CD4-positive, alpha-beta T cell (primary cell): Measurements from ENCODE around the gene TRAPPC2. TPM values are rescaled to one million over a fixed set of nuclear protein-coding genes. Genes with fewer than 3 reads are reported as not detected.

Experiments
- ATAC-seq: fragments of 200-7000 bp; cut with Tn5 transposase; one replicate; pipeline ENCODE4 v1.10.0; 2022; ENCODE audit warnings: mild to moderate bottlenecking; ENCODE audit not compliant: poor library complexity
- CTCF ChIA-PET: fragments of 350-600 bp; sonication (Branson Sonifier 250); formaldehyde crosslinking; loops from one replicate; lab custom pipeline; 2021; ENCODE audit warnings: antibody characterized with exemption, inconsistent platforms; lab: Charles Lee
- POLR2A ChIA-PET: fragments of 350-600 bp; sonication (Branson Sonifier 250); formaldehyde crosslinking; loops from one replicate; lab custom pipeline; 2021; ENCODE audit warnings: antibody characterized with exemption, inconsistent platforms; lab: Charles Lee
- DNase-seq, 14 experiments: peaks; one replicate each; pipeline ENCODE4 v3.0.0-alpha.2; 2013 to 2020; ENCODE audit warnings: mixed read lengths in 2 of 14
- H3K27ac ChIP-seq, 2 donors: one replicate each; pipeline versions ENCODE4 v1.5.1 to v1.7.0; 2013; ENCODE audit warnings: low read length in 2 of 2, low read depth in 1 of 2, mild to moderate bottlenecking in 1 of 2
- H3K27me3 ChIP-seq, 2 experiments: 1 replicate in 1 of 2; 2 replicates in 1 of 2; pipeline versions ENCODE4 v1.6.1 to v1.7.0; 2013; ENCODE audit warnings: low read length in 2 of 2, control low read depth in 1 of 2, mild to moderate bottlenecking in 1 of 2, moderate library complexity in 1 of 2; ENCODE audit not compliant: insufficient read depth in 2 of 2, control insufficient read depth in 1 of 2
- H3K36me3 ChIP-seq: one replicate; pipeline ENCODE4 v1.6.1; 2013; ENCODE audit warnings: low read length, control low read depth; ENCODE audit not compliant: insufficient read depth
- H3K4me1 ChIP-seq: one replicate; pipeline ENCODE4 v1.6.1; 2013; ENCODE audit warnings: low read length, control low read depth; ENCODE audit not compliant: insufficient read depth
- H3K4me3 ChIP-seq: one replicate; pipeline ENCODE4 v1.5.1; 2013; ENCODE audit warnings: mild to moderate bottlenecking, low read length, moderate library complexity
- H3K9me3 ChIP-seq, 2 experiments: 1 replicate in 1 of 2; 2 replicates in 1 of 2; pipeline versions ENCODE4 v1.6.1 to v1.7.0; 2013; ENCODE audit warnings: low read length in 2 of 2, mild to moderate bottlenecking in 2 of 2, control low read depth in 1 of 2, moderate library complexity in 1 of 2; ENCODE audit not compliant: control insufficient read depth in 1 of 2, insufficient read depth in 1 of 2
- H3K27ac Mint-ChIP-seq: one replicate; pipeline ENCODE4 v1.8.0; 2020; ENCODE audit warnings: mixed read lengths
- H3K27me3 Mint-ChIP-seq: one replicate; pipeline ENCODE4 v1.8.0; 2021; ENCODE audit warnings: mixed read lengths
- H3K36me3 Mint-ChIP-seq: one replicate; pipeline ENCODE4 v1.8.0; 2021; ENCODE audit warnings: low read depth, mixed read lengths
- H3K4me1 Mint-ChIP-seq: one replicate; pipeline ENCODE4 v1.8.0; 2021; ENCODE audit warnings: low read depth, mixed read lengths
- H3K4me3 Mint-ChIP-seq: one replicate; pipeline ENCODE4 v1.8.0; 2020; ENCODE audit warnings: mild to moderate bottlenecking, mixed read lengths
- H3K9me3 Mint-ChIP-seq: one replicate; pipeline ENCODE4 v1.8.0; 2020; ENCODE audit warnings: mixed read lengths
- intact Hi-C, 2 experiments: fragments of 100-400 bp; cut with DNase I in 1 of 2; cut with micrococcal nuclease in 1 of 2; formaldehyde crosslinking; loops; one replicate each; pipeline versions ENCODE4 v1.15.1 to v1.9.0; 2023 to 2025; cut with DNase I, micrococcal nuclease
- total RNA-seq, 174 experiments: library from RNA in 2 of 174; stranded (reverse) in 2 of 174; gene quantifications; one replicate each; pipeline ENCODE4 v1.2.3 and lab custom pipeline; 2021 to 2026
- TF ChIP-seq, protein P1 (sequence below): fragments of 200-600 bp; IDR thresholded peaks from one replicate; pipeline ENCODE4 v1.8.0; 2022; ENCODE audit warnings: antibody characterized with exemption, mild to moderate bottlenecking

TRAPPC2 gene
- total RNA-seq, 2 experiments from 2014 or later = 21.4 to 22.3 TPM

DNA sequence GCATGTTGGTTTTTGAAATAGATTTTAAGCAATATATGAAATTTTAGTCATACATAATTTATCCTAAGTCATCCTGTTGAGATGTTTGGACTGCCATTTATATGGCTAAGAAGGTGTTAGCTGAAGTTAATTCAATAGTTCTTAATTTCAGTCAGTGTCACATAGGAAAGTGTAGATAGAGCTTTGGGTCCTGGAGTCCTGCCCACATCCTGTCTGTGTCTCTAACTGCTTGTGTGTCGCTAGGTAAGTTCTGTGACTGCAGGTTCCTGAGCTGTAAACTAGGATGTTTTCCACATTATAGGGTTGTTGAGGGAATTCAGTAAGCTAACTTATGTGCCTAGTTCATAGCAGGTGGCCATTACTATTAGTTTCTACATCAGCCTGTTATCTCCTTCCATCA lies 20.8 kb upstream of the TRAPPC2 start:
- intact Hi-C loops = loop anchor here (5.0 to 10.0 kb wide), 2 partner anchors 248 to 1570 kb away; no protein-coding TSS in a partner anchor
- DNase-seq (peak in 4 of 14 experiments; percentile 21 to 56 (median 27)), ATAC-seq (peak; percentile 87)
- TF ChIP-seq, protein P1, sequence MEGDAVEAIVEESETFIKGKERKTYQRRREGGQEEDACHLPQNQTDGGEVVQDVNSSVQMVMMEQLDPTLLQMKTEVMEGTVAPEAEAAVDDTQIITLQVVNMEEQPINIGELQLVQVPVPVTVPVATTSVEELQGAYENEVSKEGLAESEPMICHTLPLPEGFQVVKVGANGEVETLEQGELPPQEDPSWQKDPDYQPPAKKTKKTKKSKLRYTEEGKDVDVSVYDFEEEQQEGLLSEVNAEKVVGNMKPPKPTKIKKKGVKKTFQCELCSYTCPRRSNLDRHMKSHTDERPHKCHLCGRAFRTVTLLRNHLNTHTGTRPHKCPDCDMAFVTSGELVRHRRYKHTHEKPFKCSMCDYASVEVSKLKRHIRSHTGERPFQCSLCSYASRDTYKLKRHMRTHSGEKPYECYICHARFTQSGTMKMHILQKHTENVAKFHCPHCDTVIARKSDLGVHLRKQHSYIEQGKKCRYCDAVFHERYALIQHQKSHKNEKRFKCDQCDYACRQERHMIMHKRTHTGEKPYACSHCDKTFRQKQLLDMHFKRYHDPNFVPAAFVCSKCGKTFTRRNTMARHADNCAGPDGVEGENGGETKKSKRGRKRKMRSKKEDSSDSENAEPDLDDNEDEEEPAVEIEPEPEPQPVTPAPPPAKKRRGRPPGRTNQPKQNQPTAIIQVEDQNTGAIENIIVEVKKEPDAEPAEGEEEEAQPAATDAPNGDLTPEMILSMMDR = no peak
- H3K27me3 Mint-ChIP-seq = no peaks in the 10 kb centered on the region
- ChIA-PET POLR2A (interaction anchor here (0.7 to 1.4 kb wide), 4 partner anchors 20 to 267 kb away, joined by 3 to 10 read pairs (median 4); partner anchors contain the start of genes OFD1, RAB9A and TRAPPC2), CTCF (interaction anchor here (1.2 kb wide), 1 partner anchor 276 kb away, joined by 3 read pairs; no protein-coding TSS in a partner anchor)
- H3K27ac Mint-ChIP-seq = peak overlapping the region; percentile 63
- H3K4me3 Mint-ChIP-seq = no peak overlapping the region
- H3K4me3 ChIP-seq = no peak overlapping the region
- H3K36me3 Mint-ChIP-seq = peaks cover 75% of the 10 kb centered on the region
- peaks cover 63% of the 10 kb centered on the region for H3K36me3 ChIP-seq
- H3K9me3 ChIP-seq = no peaks in the 10 kb centered on the region
- peaks cover 3% of the 10 kb centered on the region for H3K4me1 ChIP-seq
- no peak overlapping the region for H3K27ac ChIP-seq
- no peaks in the 10 kb centered on the region for H3K27me3 ChIP-seq
- no peaks in the 10 kb centered on the region for H3K9me3 Mint-ChIP-seq
- H3K4me1 Mint-ChIP-seq = peaks cover 20% of the 10 kb centered on the region

DNA sequence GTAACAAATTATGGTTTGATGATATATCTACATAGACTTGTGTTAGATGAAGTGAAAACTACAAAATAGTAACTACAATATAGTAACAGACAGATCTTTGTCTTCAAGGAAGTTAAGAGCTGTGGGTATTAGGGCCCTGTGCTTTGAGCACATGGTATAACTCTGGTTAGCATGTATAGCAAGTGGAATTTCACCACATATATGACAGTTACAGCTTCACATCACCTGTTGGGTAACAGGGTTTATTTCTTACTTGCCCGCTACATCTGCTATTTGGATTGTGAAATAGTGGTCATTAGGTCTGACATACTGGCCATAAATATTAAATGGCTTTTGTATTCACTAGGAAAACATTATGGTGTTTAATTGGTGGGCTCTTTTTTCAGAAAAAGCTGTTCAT lies 20.3 kb upstream of the TRAPPC2 start:
- H3K4me1 ChIP-seq = peaks cover 3% of the 10 kb centered on the region
- no peak for ATAC-seq
- H3K4me3 ChIP-seq = no peak overlapping the region
- H3K9me3 ChIP-seq = no peaks in the 10 kb centered on the region
- Mint-ChIP-seq H3K27ac (peak overlapping the region; percentile 63), H3K4me3 (no peak overlapping the region), H3K9me3 (no peaks in the 10 kb centered on the region), H3K4me1 (peaks cover 24% of the 10 kb centered on the region), H3K36me3 (peaks cover 75% of the 10 kb centered on the region), H3K27me3 (no peaks in the 10 kb centered on the region)
- no peak overlapping the region for H3K27ac ChIP-seq
- TF ChIP-seq, protein P1 = no peak
- H3K27me3 ChIP-seq = no peaks in the 10 kb centered on the region
- intact Hi-C loops = loop anchor here (5.0 to 10.0 kb wide), 2 partner anchors 247 to 1570 kb away; no protein-coding TSS in a partner anchor
- CTCF ChIA-PET = interaction anchor here (1.2 kb wide), 1 partner anchor 277 kb away, joined by 3 read pairs; no protein-coding TSS in a partner anchor
- H3K36me3 ChIP-seq = peaks cover 63% of the 10 kb centered on the region
- DNase-seq = no peak
- POLR2A ChIA-PET = interaction anchor here (0.7 to 1.4 kb wide), 4 partner anchors 20 to 267 kb away, joined by 3 to 10 read pairs (median 4); partner anchors contain the start of genes OFD1, RAB9A and TRAPPC2

DNA sequence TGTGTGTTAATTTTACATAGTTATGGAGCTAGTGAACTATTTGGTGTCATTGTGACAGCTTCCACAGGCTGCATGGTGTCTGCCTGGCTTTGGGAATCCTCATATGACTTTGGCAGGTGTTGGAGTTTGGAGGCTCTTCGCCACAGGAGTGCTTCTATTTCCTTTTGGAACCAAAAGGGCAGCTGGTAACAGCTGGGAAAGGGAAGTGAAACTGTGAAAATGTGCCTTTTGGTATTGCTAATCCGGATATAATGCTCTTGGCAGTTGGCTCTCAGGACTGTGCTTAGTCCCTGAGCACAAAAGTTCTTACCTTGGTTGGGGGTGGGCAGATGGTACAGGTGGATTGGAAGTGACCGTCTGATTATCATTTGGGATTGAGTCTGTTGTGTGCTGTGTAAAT lies 18.2 kb upstream of the TRAPPC2 start:
- Histone ChIP-seq H3K4me1 (peaks cover 3% of the 10 kb centered on the region), H3K36me3 (peaks cover 49% of the 10 kb centered on the region), H3K4me3 (no peak overlapping the region), H3K27ac (no peak overlapping the region), H3K27me3 (no peaks in the 10 kb centered on the region), H3K9me3 (no peaks in the 10 kb centered on the region)
- Mint-ChIP-seq H3K4me3 (no peak overlapping the region), H3K27ac (peak overlapping the region; percentile 64), H3K9me3 (no peaks in the 10 kb centered on the region), H3K36me3 (peaks cover 62% of the 10 kb centered on the region), H3K4me1 (peaks cover 26% of the 10 kb centered on the region), H3K27me3 (no peaks in the 10 kb centered on the region)
- ATAC-seq = no peak
- DNase-seq = peak in 2 of 14 experiments; percentile 12 to 19
- intact Hi-C loops = loop anchor here in 1 of 2 experiments (10.0 kb wide), 1 partner anchor 1572 kb away; no protein-coding TSS in a partner anchor
- TF ChIP-seq, protein P1 = no peak
- POLR2A ChIA-PET = interaction anchor here (2.6 kb wide), 1 partner anchor 18 kb away, joined by 12 read pairs; the partner anchor contains the start of genes OFD1 and TRAPPC2
- CTCF ChIA-PET = no interaction called here
